GM18499 (cell line): Measurements from ENCODE around the gene COL28A1.

Experiments used
- ATAC-seq: cut with Tn5 transposase; IDR thresholded peaks from one replicate; pipeline ENCODE4 v1.9.1; 2021; ENCODE audit warnings: moderate number of reproducible peaks; ENCODE audit not compliant: insufficient read depth, unreplicated experiment

COL28A1 gene

GRCh38 chr7:7351832-7352231, 183.8 kb downstream of the COL28A1 start:
- ATAC-seq, result no peak

DNA sequence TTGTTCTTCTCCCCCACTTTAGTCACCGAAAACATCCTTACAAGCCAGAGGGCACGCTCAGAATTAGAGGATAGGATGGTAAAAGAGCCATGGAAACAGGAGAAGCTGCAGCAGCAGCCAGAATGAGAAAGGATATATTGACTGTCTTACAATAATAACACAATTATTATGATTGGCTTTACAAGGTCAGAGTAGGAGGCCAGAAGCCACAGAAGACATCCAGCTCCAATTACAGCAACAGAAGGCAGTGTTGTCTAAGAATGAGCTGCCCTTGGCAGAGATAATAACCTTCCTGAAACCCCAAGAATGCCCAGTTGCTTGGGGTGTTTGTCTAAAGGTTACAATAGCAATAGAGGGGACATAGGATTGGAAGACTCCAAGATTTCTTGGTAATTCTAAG, 184.5 kb downstream of the COL28A1 start:
- no peak for ATAC-seq

GRCh38 chr7:7349156-7349555, 186.5 kb downstream of the COL28A1 start:
- no peak for ATAC-seq

- no peak for ATAC-seq
Observed at GRCh38 chr7:7347045-7347444, 188.6 kb downstream of the COL28A1 start.

- ATAC-seq, result no peak
Observed at GRCh38 chr7:7344583-7344982, 191.1 kb downstream of the COL28A1 start.

GRCh38 chr7:7335909-7336308, 199.8 kb downstream of the COL28A1 start:
- ATAC-seq, result no peak

DNA sequence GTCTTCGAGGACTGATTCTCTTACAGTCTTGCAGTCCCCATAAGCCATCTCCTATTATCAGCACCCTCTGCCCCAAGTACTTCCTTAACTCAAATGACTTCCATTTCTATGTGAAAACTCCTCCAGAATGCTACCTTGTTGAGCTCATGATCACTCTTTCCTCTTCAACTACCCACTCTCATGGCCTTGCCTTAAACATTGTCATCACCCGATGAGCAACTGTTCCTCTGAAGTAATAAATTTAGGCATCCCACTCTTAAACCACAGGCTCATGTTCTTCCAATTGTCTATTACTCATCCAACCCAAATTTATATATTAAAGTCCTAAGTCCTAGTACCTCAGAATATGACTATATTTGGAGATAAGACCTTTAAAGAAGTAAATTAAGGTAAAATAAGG, 200.5 kb downstream of the COL28A1 start:
- ATAC-seq, result no peak

GRCh38 chr7:7333610-7334009, 202.1 kb downstream of the COL28A1 start:
- no peak for ATAC-seq

GRCh38 chr7:7331523-7331922, 204.2 kb downstream of the COL28A1 start:
- ATAC-seq, result no peak

- ATAC-seq, result no peak
Observed at GRCh38 chr7:7330997-7331396, 204.7 kb downstream of the COL28A1 start.

DNA sequence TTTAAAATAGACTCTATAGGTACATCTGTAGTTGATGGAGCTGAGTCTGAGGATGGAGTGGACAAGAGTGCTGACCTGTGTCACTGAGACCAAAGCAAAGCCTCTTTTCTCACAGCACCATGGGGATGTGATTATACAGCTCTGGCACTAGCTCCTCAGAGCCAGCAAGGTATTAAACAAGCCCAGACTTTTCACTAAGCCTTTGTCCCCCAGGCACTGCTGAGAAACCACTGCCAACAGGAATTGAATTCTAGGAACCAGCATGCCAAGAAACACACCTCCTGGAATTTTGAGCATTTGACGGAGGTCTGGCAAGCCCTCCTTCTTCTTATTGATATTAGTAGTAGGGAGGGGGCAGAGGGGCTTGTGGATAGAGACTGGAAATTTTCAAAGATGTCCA, 206.3 kb downstream of the COL28A1 start:
- ATAC-seq, result no peak

DNA sequence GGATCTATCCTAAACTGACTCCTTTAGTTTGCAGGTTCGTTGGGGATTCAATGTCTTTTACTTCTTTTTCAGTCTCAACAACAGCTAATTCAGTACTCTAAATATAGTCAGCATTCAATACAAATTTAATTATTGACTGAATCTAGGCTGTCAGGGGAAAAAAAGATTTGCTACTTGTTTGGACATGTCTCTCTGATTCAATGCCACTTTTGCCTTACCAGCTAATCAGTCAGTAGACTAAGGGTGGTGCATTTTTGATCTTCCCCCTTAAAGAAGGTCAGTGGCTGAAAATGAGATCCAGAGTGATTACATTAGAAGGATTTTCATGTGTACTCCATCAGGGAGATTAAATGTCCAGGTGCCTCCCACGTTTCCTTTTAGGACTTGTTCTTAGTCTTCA, 208.2 kb downstream of the COL28A1 start:
- ATAC-seq, result no peak

GRCh38 chr7:7324698-7325097, 211.0 kb downstream of the COL28A1 start:
- ATAC-seq, result no peak

DNA sequence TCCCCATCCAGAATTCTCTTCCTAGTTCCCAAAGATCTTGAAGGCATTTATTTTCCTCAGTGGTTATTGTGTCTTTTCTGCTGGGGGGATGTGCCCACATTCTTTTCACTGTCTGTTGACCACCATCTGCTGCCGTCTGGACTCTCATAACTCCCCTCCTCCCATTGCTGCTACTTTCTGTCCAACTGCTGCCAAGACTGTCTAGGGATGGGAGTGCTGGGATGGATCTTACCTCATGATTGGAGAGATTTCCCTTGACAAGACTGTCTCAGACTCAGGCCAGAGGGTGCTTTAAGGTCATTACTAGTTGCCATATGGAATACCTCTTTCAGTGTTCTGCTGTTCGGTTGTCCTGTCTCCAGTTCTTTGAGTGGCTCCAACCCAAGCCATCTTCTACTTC, 211.8 kb downstream of the COL28A1 start:
- no peak for ATAC-seq

GRCh38 chr7:7323352-7323751, 212.3 kb downstream of the COL28A1 start:
- ATAC-seq, result peak; percentile 46

DNA sequence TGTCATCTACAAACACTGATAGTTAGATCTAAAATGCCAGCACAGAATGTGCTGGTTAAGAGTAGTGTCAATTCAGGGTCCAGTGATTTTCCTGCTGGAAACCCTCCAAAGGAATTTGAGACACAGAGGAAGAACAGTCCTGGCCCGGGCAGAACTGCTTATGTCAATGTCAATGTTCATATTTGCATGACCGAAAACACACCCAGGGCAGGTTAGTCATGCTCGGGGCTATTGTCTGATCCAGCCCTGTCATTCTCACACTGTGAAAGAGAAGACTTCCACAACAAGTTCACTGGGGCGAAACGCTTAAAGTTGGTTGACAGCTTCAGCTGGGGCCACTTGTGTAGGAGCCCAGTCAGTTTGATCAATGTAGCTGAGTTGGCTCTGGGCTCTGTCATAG, 214.0 kb downstream of the COL28A1 start:
- ATAC-seq, result peak; percentile 93

GRCh38 chr7:7318601-7319000, 217.1 kb downstream of the COL28A1 start:
- no peak for ATAC-seq

GRCh38 chr7:7317850-7318249, 217.8 kb downstream of the COL28A1 start:
- no peak for ATAC-seq

DNA sequence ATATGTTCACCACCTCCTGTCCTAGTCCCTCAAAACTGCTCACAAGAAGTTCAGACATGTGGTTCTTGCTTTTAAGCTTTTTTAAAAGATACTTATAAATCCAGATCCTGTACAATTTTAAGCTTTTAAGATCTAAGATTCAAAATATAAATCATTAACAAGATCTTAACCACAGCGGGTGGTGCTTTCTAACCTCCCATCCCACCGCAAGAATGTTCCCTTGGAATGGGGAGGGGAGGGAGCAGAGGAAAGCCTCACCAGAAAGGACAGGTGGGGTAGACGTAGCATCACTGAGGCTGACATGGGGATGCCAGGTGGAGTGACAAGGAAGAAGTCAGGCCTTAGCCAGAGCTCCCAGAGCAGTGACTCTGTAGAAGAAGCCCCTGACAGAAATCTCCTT, 219.8 kb downstream of the COL28A1 start:
- ATAC-seq, result no peak

DNA sequence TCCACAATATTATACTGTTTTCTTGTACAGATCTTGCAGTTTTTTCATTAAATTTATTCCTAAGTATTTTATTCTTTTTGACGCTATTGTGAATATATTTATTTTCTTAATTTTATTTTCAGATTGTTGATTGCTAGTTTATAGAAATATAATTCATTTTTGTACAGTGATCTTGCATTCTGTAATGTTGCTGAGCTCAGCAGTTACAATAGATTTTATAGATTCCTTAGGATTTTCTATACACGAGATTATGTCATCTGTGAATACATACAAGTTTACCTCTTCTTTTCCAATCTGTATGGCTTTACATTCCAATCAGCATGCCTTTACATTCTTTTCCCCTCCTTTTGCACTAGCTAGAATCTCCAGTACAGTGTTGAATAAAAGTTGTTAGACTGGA, 223.3 kb downstream of the COL28A1 start:
- ATAC-seq, result no peak

DNA sequence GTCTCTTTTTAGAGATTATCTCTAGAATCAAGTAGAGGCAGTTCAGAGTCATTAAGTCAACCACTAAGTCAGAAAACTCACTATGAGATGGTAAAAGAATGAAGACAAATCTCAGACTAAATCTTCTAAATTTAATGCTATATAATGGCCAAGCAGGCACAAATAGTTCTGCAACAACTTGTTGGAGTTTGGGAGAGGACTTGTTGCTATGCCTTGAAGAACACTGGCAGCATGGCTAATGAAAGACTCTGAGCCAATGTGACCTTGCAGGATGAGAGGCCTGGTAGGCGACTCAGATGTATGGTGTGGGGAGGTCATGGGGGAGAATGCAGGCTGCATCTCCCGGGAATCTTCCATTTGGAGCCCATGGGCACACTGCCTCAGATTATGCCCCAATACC, 224.7 kb downstream of the COL28A1 start:
- no peak for ATAC-seq

DNA sequence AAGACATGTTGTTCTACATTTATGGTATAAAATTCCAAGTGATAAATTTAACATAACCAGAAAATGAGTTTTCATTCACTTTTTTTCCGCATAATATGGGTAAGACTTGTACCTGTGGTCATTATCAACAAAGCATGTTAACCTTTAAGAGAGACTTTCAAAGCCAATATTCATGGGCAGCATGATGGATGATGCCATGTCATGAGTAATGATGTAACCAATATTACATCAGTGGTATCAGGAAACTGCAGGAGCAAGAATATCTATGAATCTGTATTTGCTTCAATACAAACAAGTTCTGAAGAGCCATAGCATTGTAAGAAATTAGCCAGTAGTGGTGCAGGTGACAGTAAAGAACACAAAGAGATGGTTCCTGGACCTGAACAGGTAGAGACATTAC, 226.5 kb downstream of the COL28A1 start:
- no peak for ATAC-seq
